ENCODE results near the gene MRAS.
"Not testable (repeated sequence)": the region's sequence is repeated elsewhere in the genome, so short reads cannot be mapped to it uniquely, and the experiment has no call there.

The MRAS gene

GRCh38 chr3:138389841-138390581 is 41.6 kb downstream of the MRAS start:
- DNase-seq (ENCODE audit: low read depth), result no peak

DNA sequence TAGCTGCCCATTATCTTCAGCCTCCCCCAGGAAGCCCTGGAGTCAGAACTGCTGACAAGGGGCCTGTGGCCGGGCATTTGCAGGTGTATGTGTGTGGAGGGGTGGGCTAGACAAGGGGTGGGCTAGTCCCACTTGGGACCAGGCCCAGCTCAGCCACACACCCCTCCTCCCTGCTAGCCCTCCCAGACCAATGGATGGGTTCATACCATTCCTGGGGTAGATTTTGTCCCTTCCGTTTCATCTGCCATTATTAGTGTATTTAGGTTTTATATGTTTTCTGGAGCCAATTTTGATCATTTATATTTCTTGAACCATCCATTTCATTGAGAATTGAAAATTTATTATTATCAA is 42.2 kb downstream of the MRAS start:
- no peak for DNase-seq (ENCODE audit: low read depth)

DNA sequence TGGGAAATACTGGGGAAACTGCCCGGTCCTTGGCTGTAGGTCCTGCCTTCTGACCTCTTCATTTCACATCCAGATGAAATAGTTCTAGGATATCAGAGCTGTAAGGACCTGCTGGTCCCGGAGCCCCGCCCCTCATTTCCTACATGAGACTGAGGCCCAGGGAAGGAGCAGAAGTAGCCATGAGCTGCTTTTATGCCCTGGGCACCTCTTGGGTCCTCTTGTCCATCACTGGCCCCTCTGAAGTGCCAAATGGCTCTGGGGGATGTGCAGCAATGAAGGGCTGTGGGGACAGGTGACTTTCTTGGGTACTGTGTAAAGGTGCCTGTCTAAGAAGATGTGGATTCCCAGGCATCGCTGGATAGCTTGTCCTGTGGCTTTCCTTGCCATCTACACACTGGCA is 45.8 kb downstream of the MRAS start:
- no peak for DNase-seq (ENCODE audit: low read depth)

GRCh38 chr3:138394686-138395085 is 46.3 kb downstream of the MRAS start:
- DNase-seq (ENCODE audit: low read depth), result no peak

GRCh38 chr3:138395865-138396751 is 47.7 kb downstream of the MRAS start:
- no peak for DNase-seq (ENCODE audit: low read depth)

GRCh38 chr3:138396752-138397410 is 48.5 kb downstream of the MRAS start:
- no peak for DNase-seq (ENCODE audit: low read depth)

- DNase-seq (ENCODE audit: low read depth), result no peak
Observed at GRCh38 chr3:138397983-138398382, 49.6 kb downstream of the MRAS start.

GRCh38 chr3:138398791-138399575 is 50.6 kb downstream of the MRAS start:
- no peak for DNase-seq (ENCODE audit: low read depth)

GRCh38 chr3:138399766-138400165 is 51.4 kb downstream of the MRAS start:
- DNase-seq (ENCODE audit: low read depth), result no peak

DNA sequence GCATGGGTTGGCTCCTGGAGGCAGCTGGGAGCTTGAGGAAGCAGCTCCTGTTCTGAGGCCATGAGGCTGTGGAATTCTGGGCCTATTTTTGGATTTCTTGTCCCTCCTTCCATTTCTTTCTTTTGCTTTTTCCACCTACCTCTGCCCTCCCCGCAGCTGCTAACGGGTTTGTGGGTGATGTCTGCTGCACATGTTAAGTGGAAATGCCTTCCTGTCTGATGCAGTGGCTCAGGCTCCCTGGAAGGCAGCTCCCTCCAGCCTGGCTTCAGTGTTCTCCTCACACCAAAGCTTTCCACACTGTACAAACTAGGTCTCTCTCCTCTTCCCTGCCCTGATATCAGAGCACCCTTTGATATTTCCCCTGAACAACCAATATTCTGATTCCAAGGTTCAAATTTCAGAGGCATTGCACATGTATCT is 52.3 kb downstream of the MRAS start:
- DNase-seq (ENCODE audit: low read depth), result no peak

GRCh38 chr3:138401834-138402233 is 53.5 kb downstream of the MRAS start:
- DNase-seq (ENCODE audit: low read depth), result no peak

GRCh38 chr3:138404121-138404520 is 55.7 kb downstream of the MRAS start:
- DNase-seq (ENCODE audit: low read depth), result no peak

GRCh38 chr3:138405001-138405400 is 56.6 kb downstream of the MRAS start:
- no peak for DNase-seq (ENCODE audit: low read depth)

- no peak for DNase-seq (ENCODE audit: low read depth)
Observed at GRCh38 chr3:138405486-138405885, 57.1 kb downstream of the MRAS start.

DNA sequence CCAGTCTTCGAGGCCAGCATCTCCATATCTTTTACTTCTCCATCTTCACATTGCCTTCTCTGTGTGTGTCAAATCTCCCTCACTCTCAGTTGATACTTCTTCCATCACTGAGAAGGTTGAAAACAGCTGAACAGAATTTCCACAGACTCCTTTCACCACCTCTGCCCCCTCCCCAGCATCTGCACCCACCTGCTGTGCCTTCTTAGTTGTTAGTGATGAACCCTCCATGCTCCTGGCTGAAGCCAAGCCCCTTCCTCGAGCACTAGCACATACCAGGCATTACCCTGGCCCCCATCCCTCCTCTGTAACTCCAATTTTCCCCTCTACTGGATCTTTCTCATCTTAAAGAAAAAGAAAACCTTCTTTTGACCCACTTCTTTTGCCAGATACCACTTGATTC is 58.2 kb downstream of the MRAS start:
- no peak for DNase-seq (ENCODE audit: low read depth)

DNA sequence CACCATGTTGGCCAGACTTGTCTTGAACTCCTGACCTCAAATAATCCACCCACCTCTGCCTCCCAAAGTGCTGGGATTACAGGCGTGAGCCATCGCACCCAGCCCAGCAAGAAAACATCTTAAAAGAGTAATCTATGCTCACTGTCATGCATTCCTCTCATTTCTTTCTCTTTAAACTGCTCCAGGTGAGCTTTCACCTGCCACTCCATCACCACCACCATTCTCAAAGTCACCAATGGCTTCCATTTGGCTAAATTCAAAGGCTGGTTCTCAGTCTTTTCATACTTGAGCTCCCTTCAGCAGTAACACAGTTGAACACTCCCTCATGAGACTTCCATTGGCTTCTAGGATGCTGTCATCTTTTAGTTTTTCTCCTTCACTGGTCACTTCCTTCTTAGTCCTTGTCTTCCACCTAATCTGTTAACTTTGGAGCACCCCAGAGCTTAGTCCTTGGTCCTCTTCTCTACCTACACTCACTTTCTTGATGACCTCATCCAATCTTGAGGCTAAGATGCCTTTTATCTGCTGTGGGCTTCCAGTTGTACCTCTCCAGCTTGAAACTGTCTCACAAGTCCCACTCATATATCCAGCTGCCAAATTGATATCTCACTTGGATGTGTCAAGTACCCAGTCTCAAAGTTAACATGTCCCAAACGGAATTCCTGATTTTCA is 59.0 kb downstream of the MRAS start:
- DNase-seq (ENCODE audit: low read depth), result no peak

GRCh38 chr3:138408751-138409570 is 60.6 kb downstream of the MRAS start:
- DNase-seq (ENCODE audit: low read depth), result no peak

DNA sequence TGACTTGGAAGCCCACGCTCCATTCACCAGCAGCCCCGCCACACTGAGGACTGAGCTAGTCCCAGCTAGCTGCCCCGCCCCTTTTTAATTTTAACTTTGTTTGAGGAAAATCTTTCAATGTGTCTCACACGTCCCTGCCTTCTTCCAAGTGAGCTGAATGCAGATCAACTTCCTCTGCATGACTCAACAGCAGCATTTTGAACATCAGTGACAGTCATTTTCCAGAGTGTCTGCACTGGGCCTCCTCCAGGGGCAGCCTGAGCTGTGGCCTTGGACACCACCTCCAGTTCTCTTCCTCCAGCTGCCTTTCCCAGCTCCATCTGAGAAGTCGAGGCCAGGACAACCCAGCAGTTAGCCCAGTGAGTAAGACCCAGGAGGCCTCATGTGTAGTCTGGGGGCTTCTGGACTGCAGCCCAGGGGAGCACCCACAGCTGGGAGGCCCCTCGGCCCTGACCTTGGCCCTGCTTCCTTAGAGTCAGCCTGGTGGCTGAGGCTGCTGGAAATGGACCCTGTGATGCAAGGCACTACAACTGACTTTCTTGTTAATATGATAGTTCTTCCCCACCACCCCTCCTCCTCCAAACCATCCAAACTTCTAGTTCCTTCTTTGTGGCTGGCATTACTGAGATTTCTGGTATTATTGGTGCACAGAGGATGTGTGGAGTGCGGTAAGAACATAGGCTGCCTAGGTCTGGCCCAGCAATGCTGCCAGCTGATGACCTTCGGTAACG is 64.6 kb downstream of the MRAS start:
- no peak for DNase-seq (ENCODE audit: low read depth)

DNA sequence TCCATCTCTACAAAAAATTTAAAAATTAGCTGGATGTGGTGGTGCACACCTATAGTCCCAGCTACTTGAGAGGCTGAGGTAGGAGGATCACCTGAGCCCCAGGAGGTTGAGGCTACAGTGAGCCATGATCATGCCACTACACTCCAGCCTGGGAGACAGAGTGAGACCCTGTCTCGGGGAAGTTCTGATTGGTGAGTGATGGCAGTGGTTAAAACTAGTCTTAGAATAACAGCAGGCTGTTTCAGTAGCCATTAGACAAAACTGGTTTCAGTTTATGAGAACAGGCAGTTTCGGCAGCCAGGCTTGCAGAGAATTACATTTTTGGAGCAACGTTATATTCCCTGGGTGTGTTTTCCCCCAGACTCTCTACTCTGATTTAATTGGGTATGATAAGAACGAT is 67.9 kb downstream of the MRAS start:
- not testable (repeated sequence) for DNase-seq (ENCODE audit: low read depth)

- peak; percentile 47 for DNase-seq (ENCODE audit: low read depth)
Observed at GRCh38 chr3:138417559-138417982, 69.2 kb downstream of the MRAS start.

All from activated T-cell treated with anti-CD3 and anti-CD28 coated beads for 48 hours (primary cell).